Ammon's horn (tissue), 1 donor: ENCODE measurements around the gene HOXD11.

Source experiments
- DNase-seq: peaks from one replicate; pipeline ENCODE4 v3.0.0-alpha.2; 2016; ENCODE audit warnings: low spot score

The HOXD11 gene

DNA sequence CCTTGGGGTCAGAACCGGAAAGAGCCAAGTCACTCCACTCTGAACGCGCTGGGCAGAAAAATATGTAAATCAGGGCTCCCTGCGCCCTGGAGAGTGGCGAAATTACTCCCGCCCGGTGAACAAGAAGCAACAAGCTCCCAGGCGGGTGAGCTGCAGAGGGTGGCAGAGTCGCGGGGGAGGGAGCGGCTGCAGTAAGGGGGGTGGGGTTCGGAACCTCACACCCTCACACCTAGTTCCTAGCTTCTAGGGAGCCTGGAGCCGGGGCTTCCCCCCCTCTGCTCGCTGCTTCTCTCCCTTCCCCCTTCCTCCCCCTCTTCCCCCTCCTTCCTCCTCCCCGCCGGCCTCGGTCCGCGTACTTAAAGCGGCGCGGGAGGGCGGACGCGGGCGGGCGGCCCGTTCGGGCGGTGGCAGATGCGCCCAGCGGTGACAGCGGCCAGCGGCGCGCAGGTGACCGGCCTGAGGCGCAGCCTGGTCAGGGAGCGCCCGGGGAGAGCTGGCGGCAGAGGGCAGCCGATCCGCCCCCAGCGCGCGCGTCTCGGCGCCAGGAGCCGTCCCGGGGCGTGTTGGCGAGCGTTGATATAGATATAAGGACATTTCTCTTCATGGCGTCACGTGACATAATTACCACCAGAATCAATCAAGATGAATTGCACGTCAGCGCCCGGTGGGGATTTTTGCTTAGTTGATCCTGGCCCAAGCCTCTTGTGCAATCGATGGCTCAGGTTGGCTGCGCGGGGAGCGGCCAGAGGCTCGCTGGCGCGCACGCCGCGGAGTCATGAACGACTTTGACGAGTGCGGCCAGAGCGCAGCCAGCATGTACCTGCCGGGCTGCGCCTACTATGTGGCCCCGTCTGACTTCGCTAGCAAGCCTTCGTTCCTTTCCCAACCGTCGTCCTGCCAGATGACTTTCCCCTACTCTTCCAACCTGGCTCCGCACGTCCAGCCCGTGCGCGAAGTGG, at the start of gene HOXD11:
Gene HOXD11, plus strand, starts transcription at position 700 of the 959 bp plus-strand sequence. Its CDS starts 76 bp downstream, at position 776.
- no peak for DNase-seq

DNA sequence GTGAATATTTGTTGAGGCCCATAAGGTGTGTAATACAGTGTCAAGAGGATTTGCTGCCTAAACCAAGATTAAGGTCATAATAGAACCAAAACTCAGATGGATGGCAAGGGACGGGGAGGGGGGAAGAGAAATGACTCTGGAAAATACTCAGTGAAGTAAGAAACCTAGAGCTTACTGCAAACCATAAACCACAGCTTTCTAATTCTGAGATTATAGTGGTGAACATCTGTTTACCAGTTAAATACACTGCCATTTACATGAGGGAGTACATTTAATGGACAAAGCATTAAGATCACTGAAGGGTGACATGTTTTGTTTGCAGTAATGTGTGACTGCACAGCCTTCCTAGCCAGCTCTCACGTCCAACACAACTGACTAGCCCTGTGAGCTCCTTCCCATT, 43.1 kb upstream of the HOXD11 start:
- no peak for DNase-seq

DNA sequence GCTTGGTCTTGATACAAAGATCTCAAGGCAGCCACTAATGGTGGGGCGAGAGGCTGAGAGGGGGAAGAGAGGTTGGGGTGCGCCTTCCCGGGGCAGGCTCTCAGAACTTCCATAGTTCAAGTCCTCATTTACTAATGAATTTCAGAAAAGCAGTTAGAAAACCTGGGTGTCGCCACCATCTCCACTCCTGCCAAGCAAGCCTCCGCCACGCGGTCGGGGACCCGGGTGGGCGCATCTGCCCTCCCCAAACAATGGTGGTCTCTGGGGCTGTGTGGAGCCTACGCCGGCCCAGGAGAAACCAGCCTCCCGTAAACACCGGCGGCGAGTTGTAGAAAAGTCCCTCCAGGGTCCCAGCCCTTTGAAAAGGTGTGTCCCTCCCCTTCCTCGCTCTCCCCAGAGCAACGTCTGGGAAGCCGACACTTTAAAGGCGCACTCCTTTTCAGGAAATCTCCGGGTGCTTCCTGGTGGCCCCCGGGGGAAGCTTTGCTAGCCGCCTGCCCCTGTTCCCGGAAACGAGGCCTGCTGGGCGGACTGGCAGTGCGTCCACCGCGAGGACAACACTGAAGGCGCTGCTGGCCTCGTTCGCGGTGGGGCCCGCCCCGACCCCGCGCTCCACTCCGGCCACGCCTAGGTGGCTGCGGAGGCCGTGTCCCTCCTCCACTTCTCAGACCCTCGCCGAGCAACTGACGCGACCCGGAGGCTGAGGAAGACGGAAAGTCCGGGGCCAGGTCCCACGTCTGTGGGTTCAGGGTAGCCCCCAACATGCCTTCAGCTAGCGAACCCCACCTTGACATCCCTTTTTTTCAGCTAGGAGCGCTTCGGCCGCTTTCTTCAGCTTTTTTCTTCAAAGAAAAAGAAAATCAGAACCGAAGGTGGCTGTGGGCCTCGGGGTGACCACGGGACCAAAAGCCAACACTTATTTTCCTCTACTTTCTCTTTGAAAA, 40.2 kb upstream of the HOXD11 start:
- no peak for DNase-seq

DNA sequence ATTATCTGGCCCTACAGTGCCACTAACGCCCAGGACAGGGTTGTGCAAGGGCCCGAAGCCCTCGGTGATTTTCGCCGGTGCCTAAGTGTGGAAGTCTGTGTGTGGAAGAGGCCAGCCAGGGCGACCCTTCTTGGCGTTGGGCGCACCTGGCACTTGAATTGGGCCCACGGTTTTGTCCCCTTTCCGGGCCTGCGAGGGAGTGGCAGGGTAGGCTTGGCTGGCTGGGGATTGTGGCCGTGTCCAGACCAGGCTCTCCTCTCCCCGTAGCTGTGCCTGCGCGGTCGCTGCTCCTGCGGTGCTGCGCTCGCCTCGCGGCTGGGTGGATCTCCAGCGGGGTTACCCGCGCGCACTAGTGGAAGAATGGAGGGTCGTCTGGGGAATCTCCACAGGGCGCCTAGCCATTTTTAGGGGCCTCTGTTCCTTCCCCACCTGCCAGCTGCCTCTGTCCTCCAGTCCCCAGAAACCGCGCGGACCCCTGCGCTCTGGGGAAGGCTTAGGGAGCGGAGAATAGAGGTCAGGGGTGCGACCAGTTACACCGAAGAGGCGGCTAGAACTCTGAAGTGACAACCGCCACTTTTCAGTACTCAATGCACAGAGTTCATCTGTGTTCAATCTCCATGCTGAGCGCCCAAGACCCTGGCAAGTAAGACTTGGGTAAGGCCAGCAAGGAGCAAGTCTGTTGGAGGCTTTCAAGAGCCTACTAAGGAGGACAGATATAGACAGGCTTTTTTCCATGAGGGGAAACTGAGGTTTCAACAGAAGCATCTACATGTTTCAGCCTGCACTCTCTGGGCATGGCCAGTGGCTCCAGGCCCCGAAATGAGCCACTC, 39.3 kb upstream of the HOXD11 start:
- DNase-seq, result no peak

DNA sequence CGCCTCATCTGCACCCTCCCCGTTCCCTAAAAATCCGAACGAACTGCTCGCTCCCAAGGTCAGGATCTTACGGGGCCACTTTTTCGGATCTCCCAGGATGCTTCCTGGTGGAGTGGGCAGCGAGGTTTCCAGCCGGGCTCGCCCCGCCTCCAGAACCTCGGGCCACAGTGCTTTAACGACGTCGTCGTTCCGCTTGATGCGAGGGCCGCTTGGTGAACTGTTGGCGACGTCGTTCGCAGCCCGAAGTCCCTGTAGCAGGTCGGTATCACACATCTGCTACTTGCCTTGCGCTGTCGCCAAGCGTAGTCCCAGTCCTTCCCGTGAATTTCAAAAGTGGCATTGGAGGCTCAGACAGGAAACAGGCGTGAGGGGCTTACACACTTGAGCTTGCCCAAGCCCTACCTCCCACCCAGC, 38.7 kb upstream of the HOXD11 start:
- no peak for DNase-seq

DNA sequence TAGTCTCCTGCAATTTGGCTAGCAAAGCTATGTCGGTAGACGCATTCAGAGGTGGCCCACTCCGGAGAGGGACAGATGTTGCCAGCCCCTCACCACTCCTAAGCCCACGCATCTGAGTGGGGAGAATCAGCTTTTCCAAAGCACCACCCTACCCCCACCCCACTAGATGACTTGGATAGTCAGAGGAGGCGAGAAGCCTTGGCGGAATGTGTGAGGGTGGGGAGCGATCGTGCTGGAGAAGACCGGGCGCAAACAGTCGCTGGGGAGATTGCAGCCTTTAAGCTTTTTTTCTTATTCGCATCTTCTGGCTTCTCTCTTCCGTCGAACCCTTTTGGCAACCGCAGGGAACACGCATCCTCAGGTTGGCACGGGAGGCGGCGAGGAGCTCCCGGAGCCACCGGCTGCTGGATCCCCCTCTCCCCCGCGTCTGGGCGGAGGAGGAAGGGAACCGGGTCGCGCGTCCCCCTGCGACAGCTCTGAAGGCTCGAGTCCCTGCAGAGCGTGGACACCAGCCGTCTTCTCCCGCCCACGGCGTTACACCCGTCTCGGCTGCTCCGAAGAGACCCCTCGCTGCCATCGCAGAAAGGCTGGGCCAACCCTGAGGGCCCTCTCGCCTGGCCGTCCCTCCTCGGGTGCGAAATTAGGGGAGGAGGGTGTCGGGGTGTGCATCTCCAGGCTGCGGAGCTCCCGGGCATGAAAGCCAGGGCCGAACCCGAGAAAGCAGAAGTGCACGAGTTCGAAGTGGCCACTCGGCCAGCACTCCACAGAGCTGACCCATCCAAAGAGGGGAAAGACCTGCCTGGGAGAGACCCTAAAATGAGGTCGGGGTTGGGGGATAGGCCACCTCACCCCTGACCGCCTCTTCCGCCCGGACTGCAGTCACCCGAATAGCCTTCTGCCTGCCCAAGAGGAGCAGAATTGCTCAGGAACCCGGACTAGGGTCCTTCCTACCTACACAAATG, 35.5 kb upstream of the HOXD11 start:
- DNase-seq, result no peak

DNA sequence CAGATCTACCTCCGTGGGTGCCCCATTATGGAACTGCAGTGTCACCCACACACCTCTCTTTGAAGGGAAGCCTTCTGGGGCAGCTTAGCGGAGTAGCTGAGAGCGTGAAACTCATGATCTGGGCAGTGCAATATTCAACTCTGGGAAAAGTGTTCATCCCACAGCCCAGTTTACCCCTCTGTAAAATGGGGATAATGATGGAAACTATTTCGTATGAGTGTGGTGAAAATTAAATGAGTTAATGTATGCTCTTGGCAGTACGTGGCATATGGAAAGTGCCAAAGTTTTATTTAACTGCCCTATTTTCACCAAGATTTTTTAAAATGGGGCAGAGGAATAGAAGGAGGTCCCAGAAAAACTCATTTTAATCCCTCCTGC, 34.8 kb upstream of the HOXD11 start:
- DNase-seq, result no peak

DNA sequence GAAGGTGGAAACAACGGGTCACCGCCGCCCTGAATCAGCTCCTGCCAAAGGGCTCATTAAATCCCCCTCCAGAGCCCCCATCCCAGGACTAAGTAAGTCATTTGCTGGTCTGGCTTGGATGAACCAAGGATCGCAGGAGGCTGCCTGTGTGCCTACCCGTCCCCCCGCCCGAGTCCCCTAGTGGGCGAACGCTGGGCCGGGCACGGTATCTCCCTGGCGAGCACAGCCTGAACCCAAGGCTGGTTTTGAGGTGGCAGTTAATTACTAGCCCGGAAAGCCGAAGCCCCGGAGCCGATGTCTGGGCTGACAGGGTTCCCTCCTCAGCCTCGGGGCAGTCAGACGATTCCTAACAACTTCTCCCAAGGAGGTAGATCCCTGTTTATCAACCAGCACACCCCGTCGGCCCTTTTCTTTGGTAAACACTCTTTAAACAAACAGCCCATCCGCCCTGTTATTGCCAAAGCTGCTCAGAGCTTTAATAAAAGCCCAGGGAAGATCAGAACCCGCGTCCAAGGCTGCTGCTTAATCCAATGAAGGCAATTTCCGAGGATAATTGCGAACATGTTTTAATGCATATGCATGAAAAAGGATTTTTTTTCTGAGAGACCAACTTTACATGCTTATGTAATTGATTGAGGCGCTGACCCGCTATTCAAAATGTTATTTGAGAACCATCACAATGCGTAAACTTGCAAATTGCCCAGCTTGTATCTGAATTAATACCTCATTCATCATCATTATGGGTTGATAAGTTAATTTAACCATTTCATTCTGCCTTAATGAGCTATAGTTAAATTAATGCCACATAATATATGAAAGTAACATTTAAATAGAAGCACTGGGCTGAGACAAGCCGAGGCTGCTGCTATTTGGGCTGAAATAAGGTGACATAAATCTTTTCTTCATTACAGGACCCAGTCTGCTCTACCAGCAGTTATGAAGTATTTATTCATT, 33.9 kb upstream of the HOXD11 start:
- no peak for DNase-seq

DNA sequence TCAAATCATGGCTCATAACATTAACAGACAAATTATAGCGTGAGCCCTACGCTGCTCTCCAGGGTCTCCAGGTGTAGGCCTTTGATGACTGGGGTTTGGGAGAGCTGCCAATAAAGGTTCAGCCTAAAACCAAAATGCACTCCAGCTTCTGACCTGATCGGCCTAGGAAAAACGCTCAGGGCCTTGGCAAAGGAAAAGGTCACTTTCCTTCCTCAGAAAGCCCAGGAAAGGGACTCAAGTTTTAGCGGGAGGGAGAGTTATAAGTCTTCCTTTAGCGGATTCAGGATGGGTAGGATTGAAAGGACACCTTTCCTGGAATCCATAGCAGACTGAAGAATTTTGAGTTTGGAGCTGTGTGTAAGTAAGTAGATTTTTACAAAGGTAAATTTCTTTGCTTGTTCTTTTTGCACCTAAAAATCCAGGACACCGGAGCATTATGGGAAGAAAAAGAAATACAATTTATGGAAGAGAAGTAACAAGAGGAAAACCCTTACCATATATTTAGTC, 32.1 kb upstream of the HOXD11 start:
- no peak for DNase-seq

DNA sequence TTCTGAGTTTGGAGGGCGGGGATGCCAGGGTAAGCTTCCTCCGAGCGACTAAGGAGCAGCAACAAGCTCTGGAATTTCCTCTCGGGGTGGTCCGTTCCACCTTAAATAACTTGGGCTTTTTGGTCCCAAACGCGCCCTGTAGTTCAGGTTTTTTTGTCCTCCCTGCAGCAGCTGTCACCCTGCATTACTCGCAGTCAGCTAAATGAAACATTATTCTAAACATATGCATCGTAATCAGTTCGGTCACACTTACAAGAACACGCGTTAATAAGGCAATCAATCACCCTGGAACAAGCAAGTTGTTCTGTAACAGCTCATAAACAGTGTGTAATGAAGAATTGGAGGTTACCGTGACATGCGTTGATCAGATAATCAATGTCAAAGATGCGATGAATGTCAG, 31.6 kb upstream of the HOXD11 start:
- DNase-seq, result no peak

DNA sequence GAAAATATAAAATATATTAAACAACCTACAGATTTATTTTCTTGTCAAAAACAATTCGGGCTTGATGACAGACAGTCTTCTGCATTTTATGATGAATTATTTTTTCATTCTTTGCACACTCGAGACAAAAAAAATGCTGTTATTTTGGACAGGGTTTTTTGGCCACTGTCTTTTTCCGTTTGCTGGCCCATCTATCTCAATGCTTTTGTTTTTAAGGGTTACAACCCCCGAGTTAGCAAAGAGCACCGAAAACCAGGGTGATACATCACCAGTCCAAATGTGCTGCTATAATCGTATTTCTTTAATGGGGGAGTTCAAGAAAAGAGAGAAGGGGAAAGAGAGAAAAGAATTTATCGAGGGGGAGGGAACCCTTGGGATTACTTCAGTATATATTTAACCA, 31.0 kb upstream of the HOXD11 start:
- DNase-seq, result no peak

DNA sequence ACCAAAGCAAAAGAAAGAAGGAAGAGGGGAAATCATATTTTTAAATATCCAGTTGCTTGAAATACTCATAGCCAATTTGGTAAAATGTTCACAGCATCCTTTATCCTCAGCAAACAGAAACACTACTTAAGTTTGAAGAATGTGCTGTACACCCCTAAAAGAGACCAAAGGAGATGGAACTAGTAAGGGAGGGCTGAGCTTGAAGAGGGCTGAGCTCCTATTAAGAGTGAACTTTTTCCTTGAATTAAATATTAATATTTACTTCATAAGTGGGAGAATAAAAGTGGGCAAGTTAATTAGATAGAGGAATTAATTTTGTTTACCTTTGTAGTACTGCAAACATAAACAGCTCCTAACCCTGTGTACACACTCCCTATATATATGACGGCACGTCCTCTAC, 30.3 kb upstream of the HOXD11 start:
- DNase-seq, result no peak

DNA sequence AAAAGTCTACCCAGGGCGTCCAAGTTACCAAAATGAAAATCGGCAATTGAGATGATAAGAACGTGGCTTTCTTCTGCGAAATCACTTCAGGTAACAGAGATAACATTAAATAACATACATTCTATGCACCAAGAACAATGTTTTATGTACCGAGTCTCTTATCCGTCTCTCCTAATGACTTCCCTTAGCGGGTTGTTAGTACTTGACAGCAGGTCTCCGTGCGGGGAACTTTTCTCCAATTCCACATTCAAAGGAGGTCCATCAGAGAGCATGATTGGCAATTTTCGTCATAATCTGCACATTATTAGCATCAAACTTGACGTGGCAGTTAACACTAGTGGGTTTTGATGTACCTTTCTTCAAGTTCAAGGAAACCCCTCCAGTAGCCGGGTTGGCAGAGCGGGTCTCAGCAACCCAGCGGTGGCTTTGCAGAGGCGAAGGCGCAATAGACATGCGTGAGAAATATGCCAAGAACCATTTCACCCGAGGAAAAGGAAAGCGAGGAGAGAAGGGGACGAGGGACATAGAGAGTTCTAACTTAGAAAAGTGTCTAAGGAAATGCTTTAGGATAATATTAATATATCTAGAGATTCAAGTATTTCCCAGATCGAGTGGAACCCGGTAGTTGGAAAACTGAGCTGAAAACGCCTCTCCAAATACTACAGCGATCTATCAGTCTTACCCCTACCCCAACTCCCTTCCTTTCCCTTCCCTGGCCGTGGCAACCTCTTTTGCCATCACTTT, 28.4 kb upstream of the HOXD11 start:
- DNase-seq, result no peak

DNA sequence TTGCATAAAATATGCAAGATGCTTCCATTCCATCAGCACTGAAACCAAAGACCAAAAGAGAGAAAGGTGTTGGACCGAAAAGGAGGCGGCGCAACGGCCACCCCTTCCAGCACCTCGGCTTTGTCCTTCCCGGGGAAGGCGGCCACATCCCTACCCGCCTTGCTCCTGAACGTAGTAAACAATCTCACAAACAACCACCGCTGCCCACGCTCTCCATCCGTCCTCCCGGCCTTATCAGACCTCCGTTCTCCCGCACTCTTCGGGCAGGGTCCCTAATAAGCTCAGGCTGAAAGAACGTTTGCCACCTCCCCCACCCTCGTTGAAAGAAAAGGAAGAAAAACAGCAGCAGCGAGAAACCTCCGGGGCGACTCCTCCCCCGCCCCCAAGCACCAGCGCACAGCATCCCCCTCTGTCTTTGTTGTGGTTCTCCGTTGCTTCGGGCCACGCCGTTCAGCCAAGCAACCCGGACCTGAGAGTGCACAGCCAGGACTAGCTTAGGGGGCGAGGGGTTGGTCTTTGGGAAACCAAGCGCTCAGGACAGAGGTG, 27.7 kb upstream of the HOXD11 start:
- no peak for DNase-seq

DNA sequence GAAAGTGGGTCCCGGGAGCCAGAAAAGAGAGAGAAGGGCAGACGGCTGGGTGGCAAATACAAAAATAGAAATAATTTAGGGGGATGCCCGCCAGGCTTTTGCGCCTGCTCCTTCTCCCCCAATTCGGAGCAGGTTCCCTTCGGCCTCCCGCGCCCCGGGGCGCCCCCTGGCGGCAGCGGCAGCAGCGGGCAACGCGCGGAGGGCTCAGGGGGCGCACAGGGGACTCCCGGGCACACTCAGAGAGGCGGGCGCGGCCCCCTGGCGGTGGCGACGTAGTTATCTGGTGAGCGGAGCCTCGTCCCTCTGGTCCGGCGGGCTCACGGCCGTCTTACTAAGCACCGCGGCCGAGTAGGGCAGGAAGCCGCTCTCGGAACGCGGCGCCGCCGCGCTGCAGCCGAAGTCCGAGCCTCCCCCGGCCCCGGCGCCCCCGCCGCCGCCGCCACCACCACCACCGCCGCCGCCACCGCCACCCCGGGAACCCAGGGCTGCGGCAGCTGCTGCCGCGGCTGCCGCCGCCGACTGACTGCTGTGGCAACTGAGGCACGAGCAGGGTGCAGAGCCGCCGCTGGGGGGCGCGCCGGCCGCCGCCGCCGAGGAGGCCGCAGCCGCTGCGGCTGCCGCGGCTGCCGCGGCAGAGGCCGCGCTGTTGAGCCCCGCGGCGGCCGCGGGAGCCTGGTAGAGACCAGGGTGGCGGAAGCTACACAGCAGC, 27.1 kb upstream of the HOXD11 start:
- no peak for DNase-seq

DNA sequence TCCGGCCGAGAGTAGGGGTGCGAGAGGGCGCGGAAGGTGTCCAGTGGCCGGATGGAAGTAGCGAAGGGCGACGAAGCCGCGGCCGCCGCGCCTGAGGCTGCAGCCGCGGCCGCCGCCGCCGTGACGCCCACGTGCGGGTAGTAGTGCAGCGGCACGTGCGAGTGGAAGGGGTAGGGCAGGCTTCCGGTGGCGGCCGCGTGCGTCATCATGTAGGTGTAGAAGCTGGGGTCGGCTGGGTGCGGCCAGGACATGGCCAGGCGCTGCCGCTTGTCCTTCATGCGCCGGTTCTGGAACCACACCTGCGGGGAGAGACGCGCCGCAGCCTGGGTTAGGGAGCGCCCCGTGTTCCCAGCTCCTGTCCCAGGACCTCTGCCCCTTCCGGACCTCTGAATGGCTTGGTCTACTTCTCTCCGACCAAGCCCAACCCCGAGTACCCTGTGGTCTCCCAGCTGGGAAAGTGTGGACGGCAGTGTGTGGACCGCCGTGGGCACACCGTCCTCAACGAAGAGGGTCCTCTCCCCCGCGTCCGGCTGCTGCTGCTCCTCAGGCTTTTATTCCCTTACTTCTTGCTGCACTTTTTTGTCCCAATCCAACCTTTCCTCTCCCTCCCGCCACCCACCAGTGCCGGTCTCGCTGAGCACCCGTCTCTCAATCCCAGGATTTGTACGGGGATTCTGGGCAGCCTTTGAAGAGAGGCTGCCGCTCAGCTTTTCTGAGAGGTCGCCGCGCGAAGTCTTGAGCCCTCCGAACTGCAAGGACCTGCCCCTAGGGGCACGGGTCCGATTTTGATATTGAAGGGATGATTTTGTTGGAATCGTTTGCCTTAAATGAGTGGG, 26.3 kb upstream of the HOXD11 start:
- no peak for DNase-seq

DNA sequence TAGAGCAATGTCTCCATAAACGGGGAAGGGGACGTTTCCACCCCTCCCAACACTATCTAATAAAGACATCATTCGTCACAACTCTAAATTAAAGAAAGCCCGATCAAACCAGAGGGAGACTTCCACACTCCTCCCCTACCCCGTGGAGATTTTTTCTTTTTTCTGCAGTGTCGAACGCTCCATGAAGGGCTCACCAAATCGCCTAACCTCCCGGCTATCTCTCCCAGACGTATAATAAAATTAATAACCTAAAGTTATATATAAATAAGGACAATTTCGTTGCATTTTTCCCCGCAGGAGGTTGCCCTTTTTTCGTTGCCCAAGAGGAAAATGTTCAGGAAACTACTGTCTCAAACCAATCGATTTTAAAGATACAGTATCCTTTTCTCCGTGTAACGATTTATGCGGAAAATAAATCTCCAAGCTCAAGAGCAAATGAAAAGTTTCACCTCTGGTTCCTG, 25.7 kb upstream of the HOXD11 start:
- no peak for DNase-seq
